Mesothelial cell of epicardium (in vitro differentiated cells): ENCODE data around the gene KAT7. TPM values are rescaled to one million over a fixed set of nuclear protein-coding genes. Genes with fewer than 3 reads are reported as not detected.

Experiments
- DNase-seq, 2 experiments: peaks; one replicate each; pipeline ENCODE4 v3.0.0; 2021; ENCODE audit warnings: low spot score in 2 of 2; ENCODE audit not compliant: unreplicated experiment in 2 of 2
- H3K27ac Mint-ChIP-seq: 2 replicates; pipeline ENCODE4 v1.8.0; 2021; ENCODE audit warnings: mixed read lengths
- H3K27me3 Mint-ChIP-seq: 2 replicates; pipeline ENCODE4 v1.8.0; 2021; ENCODE audit warnings: low read depth, mixed read lengths
- H3K36me3 Mint-ChIP-seq: 2 replicates; pipeline ENCODE4 v1.8.0; 2021; ENCODE audit warnings: mixed read lengths
- H3K4me1 Mint-ChIP-seq: 2 replicates; pipeline ENCODE4 v1.8.0; 2021; ENCODE audit warnings: mixed read lengths
- H3K4me3 Mint-ChIP-seq: 2 replicates; pipeline ENCODE4 v1.8.0; 2021; ENCODE audit warnings: mild to moderate bottlenecking, moderate library complexity, mixed read lengths
- H3K9me3 Mint-ChIP-seq: 2 replicates; pipeline ENCODE4 v1.8.0; 2021; ENCODE audit warnings: mixed read lengths
- total RNA-seq: library from RNA; stranded (reverse); gene quantifications from 3 replicates; pipeline ENCODE4 v1.2.1, GENCODE V29; 2021
- TF ChIP-seq, protein P1 (sequence below): fragments of 200-600 bp; sonication (generic); IDR thresholded peaks from one replicate; pipeline ENCODE4 v1.5.0; 2021; ENCODE audit warnings: antibody characterized with exemption; ENCODE audit not compliant: unreplicated experiment

Gene KAT7
- total RNA-seq, 1 donor from 2014 or later, result 66.7 TPM

DNA sequence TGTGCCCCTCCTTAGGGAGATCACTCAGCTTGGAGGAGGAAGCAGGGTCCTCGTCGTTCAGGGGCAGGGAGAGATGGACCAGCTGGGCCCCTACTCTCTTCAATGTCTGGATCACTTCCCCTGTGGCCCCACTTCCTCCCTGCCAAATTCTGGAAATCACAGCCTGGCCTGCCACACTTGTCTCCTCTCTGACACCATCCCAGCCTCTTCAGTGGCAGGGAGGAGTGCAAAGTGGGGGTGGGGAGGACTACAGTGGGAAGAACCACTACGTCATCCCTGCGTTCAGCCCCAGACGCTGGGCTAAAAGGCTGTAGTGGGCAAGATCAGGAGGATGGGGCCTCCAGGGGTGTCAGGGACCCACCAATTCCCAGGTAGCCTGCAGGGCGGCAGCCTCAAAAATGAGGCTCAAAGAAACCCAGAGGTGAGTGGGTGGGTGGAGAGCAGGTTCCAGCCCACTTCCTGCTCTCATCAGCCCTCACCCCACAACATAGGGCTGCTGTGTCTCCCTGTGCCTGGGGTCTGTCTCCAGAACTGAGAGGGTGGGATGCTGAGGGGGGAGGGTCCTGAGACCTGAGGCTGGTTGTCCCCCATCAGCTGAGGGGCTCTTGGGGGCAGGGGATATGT lies 84.4 kb downstream of the KAT7 start:
- Mint-ChIP-seq H3K4me3 (no peak overlapping the region), H3K27me3 (no peaks in the 10 kb centered on the region), H3K9me3 (no peaks in the 10 kb centered on the region), H3K4me1 (peaks cover 37% of the 10 kb centered on the region), H3K27ac (no peak overlapping the region), H3K36me3 (no peaks in the 10 kb centered on the region)
- TF ChIP-seq, protein P1, sequence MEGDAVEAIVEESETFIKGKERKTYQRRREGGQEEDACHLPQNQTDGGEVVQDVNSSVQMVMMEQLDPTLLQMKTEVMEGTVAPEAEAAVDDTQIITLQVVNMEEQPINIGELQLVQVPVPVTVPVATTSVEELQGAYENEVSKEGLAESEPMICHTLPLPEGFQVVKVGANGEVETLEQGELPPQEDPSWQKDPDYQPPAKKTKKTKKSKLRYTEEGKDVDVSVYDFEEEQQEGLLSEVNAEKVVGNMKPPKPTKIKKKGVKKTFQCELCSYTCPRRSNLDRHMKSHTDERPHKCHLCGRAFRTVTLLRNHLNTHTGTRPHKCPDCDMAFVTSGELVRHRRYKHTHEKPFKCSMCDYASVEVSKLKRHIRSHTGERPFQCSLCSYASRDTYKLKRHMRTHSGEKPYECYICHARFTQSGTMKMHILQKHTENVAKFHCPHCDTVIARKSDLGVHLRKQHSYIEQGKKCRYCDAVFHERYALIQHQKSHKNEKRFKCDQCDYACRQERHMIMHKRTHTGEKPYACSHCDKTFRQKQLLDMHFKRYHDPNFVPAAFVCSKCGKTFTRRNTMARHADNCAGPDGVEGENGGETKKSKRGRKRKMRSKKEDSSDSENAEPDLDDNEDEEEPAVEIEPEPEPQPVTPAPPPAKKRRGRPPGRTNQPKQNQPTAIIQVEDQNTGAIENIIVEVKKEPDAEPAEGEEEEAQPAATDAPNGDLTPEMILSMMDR, result no peak
- DNase-seq, result no peak

DNA sequence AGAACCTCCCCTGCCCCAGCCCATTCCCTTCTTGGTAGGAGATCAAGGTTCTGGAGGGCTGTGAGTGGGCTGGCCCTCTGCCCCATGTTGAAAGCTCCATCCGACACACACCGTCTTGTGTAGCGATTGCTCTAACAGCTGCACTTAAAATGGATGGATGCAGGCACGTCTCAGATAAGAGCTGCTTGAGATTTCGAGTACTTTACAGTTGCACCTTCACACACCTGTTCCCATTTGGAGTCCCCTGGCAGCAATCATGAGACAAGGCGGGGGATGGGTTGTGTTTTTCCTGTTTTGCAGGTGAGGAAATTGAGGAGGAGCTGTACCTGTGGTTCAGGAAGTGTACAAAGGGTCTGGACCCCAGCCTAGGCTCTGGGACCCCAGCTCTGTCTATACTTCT lies 85.0 kb downstream of the KAT7 start:
- no peak for DNase-seq
- no peak overlapping the region for H3K4me3 Mint-ChIP-seq

DNA sequence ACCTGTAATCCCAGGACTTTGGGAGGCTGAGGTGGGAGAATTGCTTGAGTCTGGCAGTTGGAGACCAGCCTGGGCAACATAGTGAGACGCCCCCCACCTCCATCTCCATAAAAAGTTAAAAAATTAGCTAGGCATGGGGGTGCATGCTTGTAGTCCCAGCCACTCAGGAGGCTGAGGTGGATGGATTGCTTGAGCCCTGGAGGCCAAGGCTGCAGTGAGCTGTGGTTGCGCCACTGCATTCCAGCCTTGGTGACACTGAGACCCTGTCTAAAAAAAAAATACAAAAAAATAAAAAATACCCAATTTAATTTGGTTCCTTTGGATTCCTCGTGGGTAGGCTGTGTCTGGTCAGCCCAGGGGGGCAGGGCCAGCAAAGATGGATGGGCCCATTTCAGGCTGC lies 85.4 kb downstream of the KAT7 start:
- DNase-seq, result no peak
- TF ChIP-seq, protein P1, result no peak
- no peaks in the 10 kb centered on the region for H3K9me3 Mint-ChIP-seq
- H3K27ac Mint-ChIP-seq, result no peak overlapping the region
- no peak overlapping the region for H3K4me3 Mint-ChIP-seq
- H3K36me3 Mint-ChIP-seq, result no peaks in the 10 kb centered on the region
- H3K4me1 Mint-ChIP-seq, result peaks cover 32% of the 10 kb centered on the region
- no peaks in the 10 kb centered on the region for H3K27me3 Mint-ChIP-seq

More for the DNA sequence above, 85.0 kb downstream of the KAT7 start:
- Mint-ChIP-seq H3K27me3 (no peaks in the 10 kb centered on the region), H3K36me3 (no peaks in the 10 kb centered on the region), H3K27ac (peak overlapping the region; percentile 56), H3K9me3 (no peaks in the 10 kb centered on the region), H3K4me1 (peaks cover 36% of the 10 kb centered on the region)
- TF ChIP-seq, protein P1, result no peak

DNA sequence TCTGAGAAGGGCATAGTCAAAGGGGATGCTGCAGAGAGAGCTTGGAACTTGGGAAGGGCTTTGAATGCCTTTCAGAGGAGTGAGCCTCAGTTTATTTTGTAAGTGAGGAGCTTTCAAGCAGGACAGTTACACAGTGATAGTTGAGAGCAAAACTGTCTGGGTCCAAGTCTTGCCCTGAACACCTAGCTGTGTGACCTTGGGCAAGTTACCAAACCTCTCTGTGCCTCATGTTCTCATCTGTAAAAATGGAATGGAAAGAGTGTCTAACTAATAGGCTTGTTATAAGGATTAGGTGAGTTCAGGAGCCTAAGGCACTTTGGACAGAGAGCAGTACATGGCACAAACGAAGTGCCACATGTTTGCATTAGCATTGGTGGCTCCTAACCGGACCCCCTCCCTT lies 86.4 kb downstream of the KAT7 start:
- no peaks in the 10 kb centered on the region for H3K9me3 Mint-ChIP-seq
- H3K27ac Mint-ChIP-seq, result no peak overlapping the region
- peaks cover 30% of the 10 kb centered on the region for H3K4me1 Mint-ChIP-seq
- TF ChIP-seq, protein P1, result no peak
- H3K27me3 Mint-ChIP-seq, result peaks cover 4% of the 10 kb centered on the region
- no peak for DNase-seq
- no peaks in the 10 kb centered on the region for H3K36me3 Mint-ChIP-seq
- no peak overlapping the region for H3K4me3 Mint-ChIP-seq

DNA sequence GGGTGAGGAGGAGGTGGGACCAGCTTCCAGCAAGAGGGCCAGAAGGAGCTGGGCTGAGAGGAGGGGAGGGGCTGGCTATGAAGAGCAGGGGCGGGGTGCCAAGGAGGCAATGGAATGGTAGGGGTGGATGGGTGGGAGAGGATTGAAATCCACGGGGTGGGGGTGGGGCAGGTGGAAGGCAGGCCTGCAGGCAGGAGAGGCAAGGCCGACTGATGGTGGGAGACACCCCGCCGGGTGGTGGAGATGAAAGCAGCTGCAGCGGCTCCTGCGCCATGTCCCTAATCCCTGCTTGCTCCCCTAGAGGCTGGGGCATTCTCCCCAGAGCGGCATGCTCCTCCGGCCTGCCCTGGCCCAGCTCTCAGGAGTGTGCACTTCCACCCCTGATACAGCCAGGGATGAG lies 87.2 kb downstream of the KAT7 start:
- TF ChIP-seq, protein P1, result no peak
- Mint-ChIP-seq H3K4me3 (no peak overlapping the region), H3K27ac (peak overlapping the region; percentile 77), H3K27me3 (peaks cover 8% of the 10 kb centered on the region), H3K9me3 (no peaks in the 10 kb centered on the region), H3K36me3 (no peaks in the 10 kb centered on the region), H3K4me1 (peaks cover 35% of the 10 kb centered on the region)
- DNase-seq, result no peak
